Measurements from ENCODE around the gene USF3. TPM values are rescaled to one million over a fixed set of nuclear protein-coding genes. Genes with fewer than 3 reads are reported as not detected.
"Not testable (repeated sequence)": the region's sequence is repeated elsewhere in the genome, so short reads cannot be mapped to it uniquely, and the experiment has no call there.

USF3 gene
- total and polyA plus RNA-seq, 7 donors: 3.5 to 21.9 (median 10.7) TPM

- TF ChIP-seq POLR2A (IDR thresholded peaks at IDR 0.05) (no peak), EP300 (IDR thresholded peaks at IDR 0.05) (no peak), CTCF (IDR thresholded peaks at IDR 0.05) (no peak), POLR2AphosphoS5 (IDR thresholded peaks at IDR 0.05) (no peak)
- H3K27me3 ChIP-seq: no peaks in the 10 kb centered on the region
- H3K4me1 ChIP-seq: peaks cover 0 to 30% (median 17%) of the 10 kb centered on the region in 4 donors
- peaks cover 0 to 5% (median 0%) of the 10 kb centered on the region in 4 donors for H3K9me3 ChIP-seq
- peak overlapping the region in 2 of 4 donors; percentile 4 to 61 for H3K27ac ChIP-seq
- intact Hi-C loops (cut with DNase I): no loop called here
- WGBS, 2 donors: 86 to 92% methylated on average over 6 of the region's 6 CpGs
- no peak for DNase-seq
- H3K36me3 ChIP-seq: no peaks in the 10 kb centered on the region
- no peak overlapping the region for H3K4me3 ChIP-seq
These were observed 47.1 kb downstream of the USF3 start for GRCh38 chr3:113649174-113649845.

GRCh38 chr3:113648524-113648923 is 47.9 kb downstream of the USF3 start:
- no peaks in the 10 kb centered on the region for H3K36me3 ChIP-seq
- DNase-seq: no peak
- peak overlapping the region in 2 of 4 donors; percentile 4 to 61 for H3K27ac ChIP-seq
- no peak overlapping the region for H3K4me3 ChIP-seq
- H3K4me1 ChIP-seq: peaks cover 0 to 24% (median 13%) of the 10 kb centered on the region in 4 donors
- H3K9me3 ChIP-seq: peaks cover 0 to 5% (median 0%) of the 10 kb centered on the region in 4 donors
- TF ChIP-seq POLR2A (IDR thresholded peaks at IDR 0.05): no peak
- no peak for TF ChIP-seq CTCF (IDR thresholded peaks at IDR 0.05)
- TF ChIP-seq POLR2AphosphoS5 (IDR thresholded peaks at IDR 0.05): no peak
- peak in 1 of 4 donors; percentile 53 for TF ChIP-seq EP300 (IDR thresholded peaks at IDR 0.05)
- H3K27me3 ChIP-seq: no peaks in the 10 kb centered on the region
- intact Hi-C loops (cut with DNase I): no loop called here

GRCh38 chr3:113643583-113643982 is 52.9 kb downstream of the USF3 start:
- intact Hi-C loops (cut with DNase I): no loop called here
- Histone ChIP-seq H3K4me3 (no peak overlapping the region), H3K4me1 (peaks cover 0 to 13% (median 4%) of the 10 kb centered on the region in 4 donors), H3K27me3 (no peaks in the 10 kb centered on the region), H3K27ac (no peak overlapping the region), H3K9me3 (peaks cover 0 to 5% (median 0%) of the 10 kb centered on the region in 4 donors), H3K36me3 (no peaks in the 10 kb centered on the region)
- DNase-seq: no peak
- 97 to 98% methylated on average over 7 of the region's 7 CpGs for WGBS, 2 donors
- TF ChIP-seq POLR2A (IDR thresholded peaks at IDR 0.05) (no peak), EP300 (IDR thresholded peaks at IDR 0.05) (no peak), POLR2AphosphoS5 (IDR thresholded peaks at IDR 0.05) (no peak), CTCF (IDR thresholded peaks at IDR 0.05) (no peak)

GRCh38 chr3:113638910-113639309 is 57.5 kb downstream of the USF3 start:
- TF ChIP-seq EP300 (IDR thresholded peaks at IDR 0.05) (no peak), POLR2AphosphoS5 (IDR thresholded peaks at IDR 0.05) (no peak), CTCF (IDR thresholded peaks at IDR 0.05) (no peak), POLR2A (IDR thresholded peaks at IDR 0.05) (no peak)
- Histone ChIP-seq H3K36me3 (no peaks in the 10 kb centered on the region), H3K27ac (no peak overlapping the region), H3K4me1 (no peaks in the 10 kb centered on the region), H3K27me3 (no peaks in the 10 kb centered on the region), H3K4me3 (no peak overlapping the region), H3K9me3 (no peaks in the 10 kb centered on the region)
- intact Hi-C loops (cut with DNase I): no loop called here
- WGBS, 2 donors: 96 to 97% methylated on average over 3 of the region's 3 CpGs
- no peak for DNase-seq

- H3K4me1 ChIP-seq: no peaks in the 10 kb centered on the region
- DNase-seq: no peak
- H3K9me3 ChIP-seq: no peaks in the 10 kb centered on the region
- no peaks in the 10 kb centered on the region for H3K36me3 ChIP-seq
- no peak overlapping the region for H3K4me3 ChIP-seq
- no peaks in the 10 kb centered on the region for H3K27me3 ChIP-seq
- TF ChIP-seq POLR2A (IDR thresholded peaks at IDR 0.05) (no peak), CTCF (IDR thresholded peaks at IDR 0.05) (no peak), POLR2AphosphoS5 (IDR thresholded peaks at IDR 0.05) (no peak), EP300 (IDR thresholded peaks at IDR 0.05) (no peak)
- WGBS, 2 donors: 96 to 97% methylated on average over 14 of the region's 14 CpGs
- H3K27ac ChIP-seq: no peak overlapping the region
- intact Hi-C loops (cut with DNase I): no loop called here
These were observed 58.7 kb downstream of the USF3 start for GRCh38 chr3:113637756-113638155.

GRCh38 chr3:113636034-113636433 is 60.4 kb downstream of the USF3 start:
- WGBS, 2 donors: 89 to 91% methylated on average over 7 of the region's 7 CpGs
- not testable (repeated sequence) for H3K4me1 ChIP-seq

More at GRCh38 chr3:113636034-113636433, 60.4 kb downstream of the USF3 start:
- H3K27me3 ChIP-seq; H3K27ac ChIP-seq; H3K36me3 ChIP-seq; DNase-seq; intact Hi-C loops (cut with DNase I); H3K9me3 ChIP-seq; H3K4me3 ChIP-seq: not testable (repeated sequence)
